Neural progenitor cell (in vitro differentiated cells): Measurements from ENCODE around the gene LY6G6D. TPM values are rescaled to one million over a fixed set of nuclear protein-coding genes. Genes with fewer than 3 reads are reported as not detected.

Source experiments
- DNase-seq: peaks from one replicate; pipeline ENCODE4 v3.0.0-alpha.2; 2016; ENCODE audit warnings: low spot score
- H2AFZ ChIP-seq: fragments of 200-600 bp; sonication (generic); replicated peaks from 2 replicates; pipeline ENCODE4 v1.6.1; 2016; ENCODE audit warnings: antibody characterized with exemption
- H3F3A ChIP-seq: fragments of 200-600 bp; sonication (generic); 2 replicates; pipeline ENCODE4 v1.6.1; 2016; ENCODE audit warnings: antibody characterized with exemption, low read depth
- H3K27ac ChIP-seq: fragments of 200-600 bp; sonication (generic); 2 replicates; pipeline ENCODE4 v1.5.1; 2016; ENCODE audit warnings: mild to moderate bottlenecking
- H3K27me3 ChIP-seq: fragments of 200-600 bp; sonication (generic); 2 replicates; pipeline ENCODE4 v1.6.1; 2016; ENCODE audit warnings: mild to moderate bottlenecking, moderate library complexity
- H3K36me3 ChIP-seq: fragments of 200-600 bp; sonication (generic); 2 replicates; pipeline ENCODE4 v1.5.1; 2016
- H3K4me1 ChIP-seq: fragments of 200-600 bp; sonication (generic); 2 replicates; pipeline ENCODE4 v1.6.1; 2016; ENCODE audit warnings: mixed run types
- H3K4me2 ChIP-seq: fragments of 200-600 bp; sonication (generic); 2 replicates; pipeline ENCODE4 v1.6.1; 2016
- H3K4me3 ChIP-seq: fragments of 200-600 bp; sonication (generic); 2 replicates; pipeline ENCODE4 v1.5.1; 2016
- H3K79me2 ChIP-seq: fragments of 200-600 bp; sonication (generic); 2 replicates; pipeline ENCODE4 v1.6.1; 2016; ENCODE audit warnings: low read depth
- H3K9ac ChIP-seq: fragments of 200-600 bp; sonication (generic); 2 replicates; pipeline ENCODE4 v1.6.1; 2016
- H3K9me3 ChIP-seq: fragments of 200-600 bp; sonication (generic); 2 replicates; pipeline ENCODE4 v1.5.1; 2016; ENCODE audit warnings: low read depth
- H4K20me1 ChIP-seq: fragments of 200-600 bp; sonication (generic); 2 replicates; pipeline ENCODE4 v1.6.1; 2016; ENCODE audit warnings: low read depth
- H3K27ac Mint-ChIP-seq: 3 replicates; pipeline ENCODE4 v1.8.0; 2021; ENCODE audit warnings: mixed read lengths
- H3K27me3 Mint-ChIP-seq: 2 replicates; pipeline ENCODE4 v1.8.0; 2022; ENCODE audit warnings: low read depth, mild to moderate bottlenecking, inconsistent platforms, moderate library complexity, mixed read lengths; ENCODE audit not compliant: insufficient read depth
- H3K36me3 Mint-ChIP-seq: 3 replicates; pipeline ENCODE4 v1.8.0; 2021; ENCODE audit warnings: mixed read lengths
- H3K4me1 Mint-ChIP-seq: 3 replicates; pipeline ENCODE4 v1.8.0; 2021; ENCODE audit warnings: mixed read lengths
- H3K4me3 Mint-ChIP-seq: 3 replicates; pipeline ENCODE4 v1.8.0; 2021; ENCODE audit warnings: mild to moderate bottlenecking, moderate library complexity, mixed read lengths
- H3K9me3 Mint-ChIP-seq: 3 replicates; pipeline ENCODE4 v1.8.0; 2020; ENCODE audit warnings: mixed read lengths
- EZH2 ChIP-seq: fragments of 200-600 bp; sonication (generic); IDR thresholded peaks from 2 replicates; pipeline ENCODE4 v1.6.1; 2017; ENCODE audit warnings: antibody characterized with exemption, mild to moderate bottlenecking, moderate library complexity
- EZH2phosphoT487 ChIP-seq: fragments of 200-600 bp; sonication (generic); IDR thresholded peaks from 2 replicates; pipeline ENCODE4 v1.6.1; 2017; ENCODE audit warnings: antibody characterized with exemption
- microRNA-seq: library from miRNA; unstranded; fragments of <30 nt; microRNA quantifications from one replicate; pipeline ENCODE4, GENCODE V29; 2016
- small RNA-seq: library from RNA; depleted of rRNA; stranded (forward); fragments of <200 nt; gene quantifications from one replicate; pipeline ENCODE3, GENCODE V24; 2015
- total RNA-seq: library from RNA; depleted of rRNA; stranded (reverse); fragments of >200 nt; gene quantifications from 2 replicates; pipeline ENCODE4 v1.2.3, GENCODE V29; 2015; ENCODE audit warnings: low replicate concordance
- TF ChIP-seq, protein P1 (sequence below): fragments of 200-600 bp; sonication (generic); IDR thresholded peaks from 2 replicates; pipeline ENCODE4 v1.5.1; 2017; ENCODE audit warnings: antibody characterized with exemption, mild to moderate bottlenecking

Gene LY6G6D
- total RNA-seq, 1 donor from 2014 or later = 0.90 TPM

DNA sequence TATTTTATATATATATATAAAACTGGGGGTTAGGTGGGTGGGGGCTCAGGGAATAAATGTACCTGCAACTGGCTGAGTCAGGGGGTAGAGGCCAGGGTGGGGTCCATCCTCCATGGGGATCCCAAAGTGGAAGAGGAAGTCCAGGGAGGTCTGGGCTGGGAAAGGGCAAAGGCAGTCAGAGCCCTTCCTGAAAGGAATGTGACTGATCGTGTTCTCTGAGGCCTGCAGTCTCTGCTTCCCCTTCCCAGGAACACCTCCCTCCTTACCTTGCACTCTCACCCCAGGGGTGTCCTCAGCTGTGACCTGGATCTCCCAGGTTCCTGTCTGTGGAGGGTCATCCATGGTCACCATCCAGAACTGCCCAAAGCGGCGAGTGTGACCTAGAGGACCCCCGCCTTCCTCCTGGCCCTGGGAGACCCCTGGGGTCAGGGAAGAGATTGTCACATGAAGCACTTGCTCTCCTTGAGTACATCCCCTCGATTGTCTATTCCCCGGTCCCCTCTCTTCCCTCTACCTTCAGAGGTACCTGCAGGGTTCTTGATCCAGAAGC, 52.0 kb downstream of the LY6G6D start:
- TF ChIP-seq, protein P1, sequence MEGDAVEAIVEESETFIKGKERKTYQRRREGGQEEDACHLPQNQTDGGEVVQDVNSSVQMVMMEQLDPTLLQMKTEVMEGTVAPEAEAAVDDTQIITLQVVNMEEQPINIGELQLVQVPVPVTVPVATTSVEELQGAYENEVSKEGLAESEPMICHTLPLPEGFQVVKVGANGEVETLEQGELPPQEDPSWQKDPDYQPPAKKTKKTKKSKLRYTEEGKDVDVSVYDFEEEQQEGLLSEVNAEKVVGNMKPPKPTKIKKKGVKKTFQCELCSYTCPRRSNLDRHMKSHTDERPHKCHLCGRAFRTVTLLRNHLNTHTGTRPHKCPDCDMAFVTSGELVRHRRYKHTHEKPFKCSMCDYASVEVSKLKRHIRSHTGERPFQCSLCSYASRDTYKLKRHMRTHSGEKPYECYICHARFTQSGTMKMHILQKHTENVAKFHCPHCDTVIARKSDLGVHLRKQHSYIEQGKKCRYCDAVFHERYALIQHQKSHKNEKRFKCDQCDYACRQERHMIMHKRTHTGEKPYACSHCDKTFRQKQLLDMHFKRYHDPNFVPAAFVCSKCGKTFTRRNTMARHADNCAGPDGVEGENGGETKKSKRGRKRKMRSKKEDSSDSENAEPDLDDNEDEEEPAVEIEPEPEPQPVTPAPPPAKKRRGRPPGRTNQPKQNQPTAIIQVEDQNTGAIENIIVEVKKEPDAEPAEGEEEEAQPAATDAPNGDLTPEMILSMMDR = no peak
- TF ChIP-seq EZH2 (no peak), EZH2phosphoT487 (no peak)
- Mint-ChIP-seq H3K9me3 (no peaks in the 10 kb centered on the region), H3K36me3 (peaks cover 6% of the 10 kb centered on the region), H3K4me3 (no peak overlapping the region), H3K27me3 (peaks cover 2% of the 10 kb centered on the region), H3K4me1 (peaks cover 26% of the 10 kb centered on the region), H3K27ac (no peak overlapping the region)
- Histone ChIP-seq H3K9me3 (no peaks in the 10 kb centered on the region), H3K27ac (no peak overlapping the region), H3K9ac (no peak overlapping the region), H3K4me3 (no peak overlapping the region), H2AFZ (no peak overlapping the region), H3K4me1 (peaks cover 23% of the 10 kb centered on the region), H3F3A (peaks cover 18% of the 10 kb centered on the region), H4K20me1 (no peaks in the 10 kb centered on the region), H3K4me2 (no peak overlapping the region), H3K27me3 (no peaks in the 10 kb centered on the region), H3K79me2 (no peaks in the 10 kb centered on the region), H3K36me3 (no peaks in the 10 kb centered on the region)
- no peak for DNase-seq

Small RNA genes within 50 kb of the gene (microRNA-seq; reads per million reads assigned to microRNA genes)
- gene MIR4646 = 0.73 reads per million

Small RNA genes within 50 kb of the gene (small RNA-seq; reads per million reads assigned to genes)
- gene LY6G6D (not detected), gene MIR4646 (not detected), gene MSH5-SAPCD1 (not detected), gene RNU6-850P (not detected), gene SAPCD1 (not detected)

Other genes starting within 250 kb of the LY6G6D start
- gene MICB, start 217.2 kb upstream of the LY6G6D start, total RNA-seq = 8.1 and 9.1 TPM in 2 replicates
- not detected in 2 replicates for gene MCCD1, start 186.4 kb upstream of the LY6G6D start, total RNA-seq
- gene DDX39B, start 173.3 kb upstream of the LY6G6D start, total RNA-seq = 493 and 913 TPM in 2 replicates
- gene ATP6V1G2, start 168.7 kb upstream of the LY6G6D start, total RNA-seq = 6.8 and 8.8 TPM in 2 replicates
- gene NFKBIL1, start 167.7 kb upstream of the LY6G6D start, total RNA-seq = 8.6 and 30.3 TPM in 2 replicates
- not detected in 2 replicates for gene LTA, start 143.1 kb upstream of the LY6G6D start, total RNA-seq
- gene TNF, start 139.8 kb upstream of the LY6G6D start, total RNA-seq = 0.19 TPM in 1 of 2 replicates, not detected in the other
- 0.15 TPM in 1 of 2 replicates, not detected in the other for gene LTB, start 132.9 kb upstream of the LY6G6D start, total RNA-seq
- gene LST1, start 129.1 kb upstream of the LY6G6D start, total RNA-seq = not detected in 2 replicates
- not detected in 2 replicates for gene NCR3, start 122.3 kb upstream of the LY6G6D start, total RNA-seq
- not detected in 2 replicates for gene AIF1, start 100.1 kb upstream of the LY6G6D start, total RNA-seq
- 55.5 and 138 TPM in 2 replicates for gene PRRC2A, start 94.6 kb upstream of the LY6G6D start, total RNA-seq
- 171 and 310 TPM in 2 replicates for gene BAG6, start 62.7 kb upstream of the LY6G6D start, total RNA-seq
- 2.6 and 4.2 TPM in 2 replicates for gene APOM, start 59.5 kb upstream of the LY6G6D start, total RNA-seq
- gene C6orf47, start 54.6 kb upstream of the LY6G6D start, total RNA-seq = 14.6 and 17.1 TPM in 2 replicates
- gene GPANK1, start 50.4 kb upstream of the LY6G6D start, total RNA-seq = 20.2 and 21.0 TPM in 2 replicates
- 126 and 190 TPM in 2 replicates for gene CSNK2B, start 49.3 kb upstream of the LY6G6D start, total RNA-seq
- gene LY6G5B, start 45.4 kb upstream of the LY6G6D start, total RNA-seq = 2.8 and 8.6 TPM in 2 replicates
- 0.09 TPM in 1 of 2 replicates, not detected in the other for gene LY6G5C, start 34.3 kb upstream of the LY6G6D start, total RNA-seq
- gene ABHD16A, start 12.0 kb upstream of the LY6G6D start, total RNA-seq = 21.3 and 45.0 TPM in 2 replicates
- gene LY6G6F, start 8.5 kb upstream of the LY6G6D start, total RNA-seq = not detected in 2 replicates
- not detected in 2 replicates for gene LY6G6C, start 6.4 kb downstream of the LY6G6D start, total RNA-seq
- gene MPIG6B, start 8.0 kb downstream of the LY6G6D start, total RNA-seq = not detected in 2 replicates
- 94.3 and 202 TPM in 2 replicates for gene DDAH2, start 14.0 kb downstream of the LY6G6D start, total RNA-seq
- 234 and 307 TPM in 2 replicates for gene CLIC1, start 21.2 kb downstream of the LY6G6D start, total RNA-seq
- 45.5 and 50.9 TPM in 2 replicates for gene MSH5, start 24.7 kb downstream of the LY6G6D start, total RNA-seq
- gene SAPCD1, start 47.3 kb downstream of the LY6G6D start, total RNA-seq = 10.1 and 11.9 TPM in 2 replicates
- 0.15 and 0.34 TPM in 2 replicates for gene VWA7, start 62.0 kb downstream of the LY6G6D start, total RNA-seq
- 34.1 and 66.8 TPM in 2 replicates for gene VARS1, start 80.4 kb downstream of the LY6G6D start, total RNA-seq
- 105 and 125 TPM in 2 replicates for gene LSM2, start 91.6 kb downstream of the LY6G6D start, total RNA-seq
- gene HSPA1L, start 99.9 kb downstream of the LY6G6D start, total RNA-seq = 0.49 and 1.2 TPM in 2 replicates
- gene HSPA1A, start 100.2 kb downstream of the LY6G6D start, total RNA-seq = 36.0 and 84.3 TPM in 2 replicates
- gene HSPA1B, start 112.4 kb downstream of the LY6G6D start, total RNA-seq = 35.3 and 65.1 TPM in 2 replicates
- gene NEU1, start 147.5 kb downstream of the LY6G6D start, total RNA-seq = 17.4 and 30.3 TPM in 2 replicates
- gene SLC44A4, start 163.6 kb downstream of the LY6G6D start, total RNA-seq = 0.32 and 0.93 TPM in 2 replicates
- gene EHMT2, start 182.3 kb downstream of the LY6G6D start, total RNA-seq = 93.3 and 189 TPM in 2 replicates
- gene ZBTB12, start 186.7 kb downstream of the LY6G6D start, total RNA-seq = 8.4 and 25.6 TPM in 2 replicates
- 1.1 and 1.4 TPM in 2 replicates for gene C2, start 212.4 kb downstream of the LY6G6D start, total RNA-seq
- 0.50 TPM in 1 of 2 replicates, not detected in the other for gene CFB, start 230.7 kb downstream of the LY6G6D start, total RNA-seq
- 129 and 135 TPM in 2 replicates for gene NELFE, start 243.6 kb downstream of the LY6G6D start, total RNA-seq
- gene SKIC2, start 243.8 kb downstream of the LY6G6D start, total RNA-seq = 21.0 and 50.5 TPM in 2 replicates